Measurements from ENCODE around the gene TNFRSF4. TPM values are rescaled to one million over a fixed set of nuclear protein-coding genes. Genes with fewer than 3 reads are reported as not detected.

The TNFRSF4 gene
- total RNA-seq, 1 donor from 2014 or later = not detected

DNA sequence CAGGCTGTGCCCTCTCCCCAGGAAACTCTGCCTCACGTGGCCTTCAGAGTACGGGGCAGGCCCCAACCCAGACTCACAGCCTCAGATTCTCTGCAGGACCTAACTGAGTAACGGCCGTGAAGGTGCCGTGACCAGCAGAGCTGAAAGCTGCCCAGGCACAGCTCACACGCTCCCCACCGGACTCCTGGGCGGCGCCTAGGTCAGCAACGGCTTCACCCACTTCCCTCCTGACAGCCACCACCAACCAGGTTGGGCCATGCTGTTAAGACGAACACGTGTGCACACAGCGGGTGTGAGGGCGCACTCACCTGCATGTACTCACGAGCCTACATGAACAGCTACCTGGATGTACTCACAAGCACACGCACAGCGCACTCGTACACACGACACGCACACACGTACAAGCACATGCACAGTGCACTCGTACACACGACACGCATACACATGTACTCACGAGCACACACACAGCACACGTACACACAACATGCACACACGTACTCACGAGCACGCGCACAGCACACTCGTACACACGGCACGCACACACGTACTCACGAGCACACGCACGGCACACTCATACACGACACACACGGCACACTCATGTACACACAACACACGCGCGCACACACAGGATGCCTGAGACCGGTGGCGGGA is 8.7 kb upstream of the TNFRSF4 start:
- peaks cover 0 to 59% of the 10 kb centered on the region in 2 donors for H3K36me3 ChIP-seq
- H3K9me3 ChIP-seq = no peaks in the 10 kb centered on the region
- no peak overlapping the region for H3K4me3 ChIP-seq
- H3K27ac ChIP-seq = no peak overlapping the region
- no peaks in the 10 kb centered on the region for H3K27me3 ChIP-seq
- DNase-seq (ENCODE audit: extremely low spot score in 2 of 2) = no peak
- intact Hi-C loops (cut with DNase I) = no loop called here
- peaks cover 7% of the 10 kb centered on the region for H3K4me1 ChIP-seq
- TF ChIP-seq POLR2A (IDR thresholded peaks at IDR 0.05) (no peak), POLR2AphosphoS5 (IDR thresholded peaks at IDR 0.05; ENCODE audit: insufficient read depth in 1 of 2, low read depth in 1 of 2) (no peak)

GRCh38 chr1:1221887-1222574 is 8.1 kb upstream of the TNFRSF4 start:
- no peak for DNase-seq (ENCODE audit: extremely low spot score in 2 of 2)
- Histone ChIP-seq H3K4me3 (no peak overlapping the region), H3K27me3 (no peaks in the 10 kb centered on the region), H3K36me3 (peaks cover 0 to 59% of the 10 kb centered on the region in 2 donors), H3K4me1 (peaks cover 7% of the 10 kb centered on the region), H3K27ac (no peak overlapping the region), H3K9me3 (no peaks in the 10 kb centered on the region)
- intact Hi-C loops (cut with DNase I) = no loop called here
- TF ChIP-seq CTCF (IDR thresholded peaks at IDR 0.05) (no peak), POLR2AphosphoS5 (IDR thresholded peaks at IDR 0.05; ENCODE audit: insufficient read depth in 1 of 2, low read depth in 1 of 2) (no peak)

DNA sequence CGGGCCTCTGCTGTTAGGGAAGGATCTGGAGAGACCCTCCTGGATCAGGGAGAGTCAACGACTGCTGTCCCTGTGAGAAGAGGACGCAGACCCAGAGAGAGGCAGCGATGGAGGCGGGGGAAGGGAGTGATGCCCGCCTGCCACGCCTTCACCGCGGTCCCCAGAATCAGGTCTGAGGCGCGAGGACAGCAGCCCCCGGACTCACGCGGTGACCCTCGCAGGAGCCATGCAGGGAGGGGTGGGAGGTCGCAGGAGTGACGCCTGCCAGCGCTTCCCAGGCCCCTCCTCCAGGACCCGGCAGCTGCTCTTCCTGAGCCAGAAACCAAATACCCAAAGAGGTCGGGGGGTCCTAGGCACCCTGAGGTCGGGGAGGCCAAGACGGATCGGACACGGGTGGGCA is 6.2 kb upstream of the TNFRSF4 start:
- TF ChIP-seq POLR2AphosphoS5 (IDR thresholded peaks at IDR 0.05; ENCODE audit: insufficient read depth in 1 of 2, low read depth in 1 of 2) (no peak), POLR2A (IDR thresholded peaks at IDR 0.05) (no peak), CTCF (IDR thresholded peaks at IDR 0.05) (no peak)
- intact Hi-C loops (cut with DNase I) = no loop called here
- no peak overlapping the region for H3K27ac ChIP-seq
- peaks cover 0 to 56% of the 10 kb centered on the region in 2 donors for H3K36me3 ChIP-seq
- H3K9me3 ChIP-seq = no peaks in the 10 kb centered on the region
- H3K4me1 ChIP-seq = no peaks in the 10 kb centered on the region
- DNase-seq (ENCODE audit: extremely low spot score in 2 of 2) = no peak
- H3K27me3 ChIP-seq = no peaks in the 10 kb centered on the region
- H3K4me3 ChIP-seq = no peak overlapping the region

- H3K9me3 ChIP-seq = no peaks in the 10 kb centered on the region
- no peaks in the 10 kb centered on the region for H3K27me3 ChIP-seq
- no peaks in the 10 kb centered on the region for H3K4me1 ChIP-seq
- intact Hi-C loops (cut with DNase I) = no loop called here
- peaks cover 0 to 50% of the 10 kb centered on the region in 2 donors for H3K36me3 ChIP-seq
- TF ChIP-seq CTCF (IDR thresholded peaks at IDR 0.05) (no peak), POLR2AphosphoS5 (IDR thresholded peaks at IDR 0.05; ENCODE audit: insufficient read depth in 1 of 2, low read depth in 1 of 2) (no peak), POLR2A (IDR thresholded peaks at IDR 0.05) (no peak)
- H3K27ac ChIP-seq = no peak overlapping the region
- H3K4me3 ChIP-seq = no peak overlapping the region
- DNase-seq (ENCODE audit: extremely low spot score in 2 of 2) = no peak
Observed at GRCh38 chr1:1219341-1219740, 5.4 kb upstream of the TNFRSF4 start.

- DNase-seq (ENCODE audit: extremely low spot score in 2 of 2) = no peak
- no peaks in the 10 kb centered on the region for H3K9me3 ChIP-seq
- H3K27ac ChIP-seq = no peak overlapping the region
- no peaks in the 10 kb centered on the region for H3K27me3 ChIP-seq
- peaks cover 2% of the 10 kb centered on the region for H3K4me1 ChIP-seq
- TF ChIP-seq POLR2AphosphoS5 (IDR thresholded peaks at IDR 0.05; ENCODE audit: insufficient read depth in 1 of 2, low read depth in 1 of 2) (no peak), CTCF (IDR thresholded peaks at IDR 0.05) (no peak), POLR2A (IDR thresholded peaks at IDR 0.05) (no peak)
- H3K36me3 ChIP-seq = peaks cover 0 to 47% of the 10 kb centered on the region in 2 donors
- intact Hi-C loops (cut with DNase I) = no loop called here
- H3K4me3 ChIP-seq = no peak overlapping the region
Observed at GRCh38 chr1:1218524-1219200, 4.7 kb upstream of the TNFRSF4 start.
